ENCODE data around the gene ATAD3B.

DNA sequence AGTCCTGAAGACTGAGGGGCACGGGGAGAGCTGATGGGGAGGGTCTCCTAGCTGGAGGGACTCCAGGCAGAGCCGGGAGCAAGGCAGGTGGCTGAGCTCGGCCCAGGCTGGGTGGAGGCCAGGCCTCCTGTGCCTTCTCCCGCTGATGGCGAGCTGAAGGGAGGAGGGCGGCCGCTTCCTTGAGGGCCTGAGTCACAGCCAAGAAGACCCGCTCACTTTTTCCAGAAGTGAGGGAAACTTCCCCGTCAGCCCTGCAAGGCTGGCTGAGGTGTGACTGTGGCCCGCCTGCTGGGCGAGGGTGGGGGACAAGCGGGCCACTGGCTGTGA is 37.8 kb upstream of the ATAD3B start:
- TF ChIP-seq, protein P1, sequence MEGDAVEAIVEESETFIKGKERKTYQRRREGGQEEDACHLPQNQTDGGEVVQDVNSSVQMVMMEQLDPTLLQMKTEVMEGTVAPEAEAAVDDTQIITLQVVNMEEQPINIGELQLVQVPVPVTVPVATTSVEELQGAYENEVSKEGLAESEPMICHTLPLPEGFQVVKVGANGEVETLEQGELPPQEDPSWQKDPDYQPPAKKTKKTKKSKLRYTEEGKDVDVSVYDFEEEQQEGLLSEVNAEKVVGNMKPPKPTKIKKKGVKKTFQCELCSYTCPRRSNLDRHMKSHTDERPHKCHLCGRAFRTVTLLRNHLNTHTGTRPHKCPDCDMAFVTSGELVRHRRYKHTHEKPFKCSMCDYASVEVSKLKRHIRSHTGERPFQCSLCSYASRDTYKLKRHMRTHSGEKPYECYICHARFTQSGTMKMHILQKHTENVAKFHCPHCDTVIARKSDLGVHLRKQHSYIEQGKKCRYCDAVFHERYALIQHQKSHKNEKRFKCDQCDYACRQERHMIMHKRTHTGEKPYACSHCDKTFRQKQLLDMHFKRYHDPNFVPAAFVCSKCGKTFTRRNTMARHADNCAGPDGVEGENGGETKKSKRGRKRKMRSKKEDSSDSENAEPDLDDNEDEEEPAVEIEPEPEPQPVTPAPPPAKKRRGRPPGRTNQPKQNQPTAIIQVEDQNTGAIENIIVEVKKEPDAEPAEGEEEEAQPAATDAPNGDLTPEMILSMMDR (IDR thresholded peaks at IDR 0.05; ENCODE audit: insufficient read depth, low read length, poor library complexity, severe bottlenecking) = no peak
- no peak for TF ChIP-seq EZH2phosphoT487 (conservative IDR thresholded peaks at IDR 0.05; ENCODE audit: low read length)
